NCI-H2029 treated with DMSO at 0.1 percent for 48 hours (cell line): Measurements from ENCODE around the gene HDAC4.

ENCODE experiments used
- DNase-seq: peaks from one replicate; lab custom pipeline; 2025; lab: John Stamatoyannopoulos, UW

The HDAC4 gene

DNA sequence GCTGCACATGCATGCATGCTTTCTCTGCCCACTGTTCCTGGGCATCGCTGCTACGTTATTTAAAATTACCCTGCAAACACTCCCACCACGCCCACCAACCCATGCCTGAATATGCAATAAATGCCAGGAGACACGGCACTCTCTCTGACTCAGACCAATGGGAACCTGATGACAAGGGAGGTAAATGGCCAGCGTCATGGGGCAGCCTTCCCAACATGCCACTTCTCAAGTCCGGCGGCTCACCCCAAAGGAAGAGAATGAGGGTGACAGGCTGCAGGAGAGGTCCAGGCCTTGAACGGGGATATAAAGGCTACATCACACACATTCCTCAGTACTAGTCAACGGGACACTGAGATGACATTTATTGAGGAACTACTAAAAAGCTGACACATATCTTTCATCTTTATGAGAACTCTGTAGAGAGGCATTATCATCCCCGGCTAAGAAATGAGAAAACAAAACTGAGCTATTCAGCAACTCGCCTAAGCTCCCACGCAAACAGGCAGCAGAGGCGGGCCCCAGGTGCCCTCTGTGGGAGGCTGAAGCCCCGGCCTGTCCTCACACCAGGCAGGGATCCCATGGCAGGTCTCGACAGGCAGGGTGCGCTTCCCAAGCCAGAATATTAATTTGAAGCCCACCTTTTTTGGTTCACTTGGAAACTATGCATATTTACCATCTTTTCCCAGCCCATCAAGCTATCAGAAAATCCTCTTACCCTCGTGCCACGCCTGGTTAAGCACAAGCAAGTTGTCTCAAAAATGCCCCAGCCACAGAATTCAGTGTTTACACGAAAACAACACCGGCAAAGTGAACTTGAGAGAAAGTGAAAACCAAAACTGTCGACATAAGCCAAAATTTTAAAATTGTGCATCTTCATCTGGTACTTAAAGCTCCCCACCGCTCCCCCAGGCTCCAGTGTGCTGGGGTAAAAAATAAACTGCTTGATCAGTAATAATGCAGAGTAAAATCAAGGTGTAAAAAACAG lies 166.3 kb downstream of the HDAC4 start:
- no peak for DNase-seq

DNA sequence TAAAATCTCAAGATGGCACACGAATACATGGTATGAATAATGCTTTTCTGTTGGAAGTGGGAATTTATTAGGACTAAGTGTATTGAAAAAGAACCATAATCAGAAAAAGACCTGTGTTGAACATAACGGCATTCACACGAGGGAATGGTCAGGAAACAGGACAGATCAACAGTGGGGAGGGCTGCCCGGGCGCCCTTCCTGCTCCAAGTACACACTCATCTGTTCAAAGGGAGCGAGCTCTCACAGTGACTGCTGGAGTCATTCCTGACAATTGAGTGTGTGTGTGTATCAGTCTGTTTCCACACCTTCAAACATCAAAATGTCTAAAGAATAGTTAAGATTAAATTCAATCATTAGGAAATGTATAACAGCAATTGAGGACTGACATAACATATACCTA lies 167.2 kb downstream of the HDAC4 start:
- no peak for DNase-seq

GRCh38 chr2:239232195-239232578 lies 168.6 kb downstream of the HDAC4 start:
- DNase-seq, result no peak

- DNase-seq, result no peak
Observed at GRCh38 chr2:239231231-239232194, 169.3 kb downstream of the HDAC4 start.

- no peak for DNase-seq
Observed at GRCh38 chr2:239230318-239231052, 170.3 kb downstream of the HDAC4 start.

GRCh38 chr2:239229545-239230279 lies 171.1 kb downstream of the HDAC4 start:
- no peak for DNase-seq

GRCh38 chr2:239227661-239228371 lies 173.0 kb downstream of the HDAC4 start:
- no peak for DNase-seq

DNA sequence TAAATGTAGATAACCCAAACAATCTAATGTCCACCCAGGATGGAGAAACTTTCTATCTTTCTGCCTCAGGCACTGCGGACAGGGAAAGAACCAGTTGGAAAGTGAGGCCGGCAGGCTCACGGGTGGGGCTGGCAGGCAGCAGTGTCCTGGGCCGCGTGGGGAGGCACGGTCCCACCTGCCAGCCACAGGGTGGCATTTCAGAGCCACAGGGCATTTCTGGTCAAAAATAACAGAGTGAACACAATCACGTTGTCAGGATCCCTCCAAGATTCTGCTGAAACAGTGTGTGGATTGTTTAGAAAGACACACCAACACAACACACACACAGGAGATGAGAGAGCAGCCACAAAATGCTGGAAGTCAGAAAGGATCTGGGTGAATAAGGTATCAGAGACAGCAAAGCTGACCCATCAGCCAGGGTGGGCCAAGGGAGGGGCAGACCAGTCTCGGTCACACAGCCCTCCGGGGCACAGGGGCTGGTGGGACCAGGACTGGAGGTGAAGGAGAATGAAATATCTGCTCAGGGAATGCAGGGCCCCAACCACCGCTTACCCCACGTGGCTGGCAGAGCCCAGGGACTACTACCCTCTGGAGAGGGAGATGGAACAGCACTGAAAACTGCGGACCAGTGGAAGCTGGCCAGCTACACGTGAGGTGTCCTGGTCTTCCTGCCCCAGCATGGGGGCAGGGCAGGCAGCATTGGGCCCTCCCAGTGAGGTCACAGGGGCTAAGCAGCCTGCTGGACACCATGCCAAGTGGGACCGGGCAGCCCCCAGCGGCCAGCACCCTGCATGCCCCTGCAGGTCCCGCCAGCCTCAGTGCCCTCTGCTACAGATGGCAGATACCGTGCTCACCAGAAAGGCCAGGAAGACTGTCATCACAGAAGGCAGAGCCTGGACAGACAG lies 173.9 kb downstream of the HDAC4 start:
- no peak for DNase-seq

GRCh38 chr2:239225871-239226561 lies 174.8 kb downstream of the HDAC4 start:
- no peak for DNase-seq

DNA sequence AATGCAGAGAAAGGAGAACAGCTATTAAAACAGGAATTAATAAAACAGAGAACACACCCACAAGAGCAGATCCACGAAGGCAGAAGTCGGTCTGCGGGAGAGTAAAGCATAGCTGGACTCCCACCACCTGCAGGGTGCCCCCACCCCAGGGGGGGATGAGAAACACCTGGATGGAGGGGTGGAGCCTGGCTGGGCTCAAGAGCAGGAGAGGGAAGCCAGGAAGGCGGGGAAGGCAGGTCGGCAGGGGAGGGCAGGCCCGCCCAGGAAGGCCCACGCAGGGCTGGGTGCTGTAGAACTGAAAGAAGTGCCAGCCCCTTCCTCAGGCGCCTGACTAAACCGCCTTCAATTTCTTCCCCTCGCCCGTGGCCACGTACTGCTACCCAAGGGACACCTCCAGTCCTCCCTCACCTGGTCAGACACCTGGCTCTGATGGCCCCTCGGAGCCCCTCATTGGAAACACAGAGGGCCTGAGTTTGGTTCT lies 175.4 kb downstream of the HDAC4 start:
- no peak for DNase-seq

GRCh38 chr2:239224955-239225354 lies 175.9 kb downstream of the HDAC4 start:
- no peak for DNase-seq

DNA sequence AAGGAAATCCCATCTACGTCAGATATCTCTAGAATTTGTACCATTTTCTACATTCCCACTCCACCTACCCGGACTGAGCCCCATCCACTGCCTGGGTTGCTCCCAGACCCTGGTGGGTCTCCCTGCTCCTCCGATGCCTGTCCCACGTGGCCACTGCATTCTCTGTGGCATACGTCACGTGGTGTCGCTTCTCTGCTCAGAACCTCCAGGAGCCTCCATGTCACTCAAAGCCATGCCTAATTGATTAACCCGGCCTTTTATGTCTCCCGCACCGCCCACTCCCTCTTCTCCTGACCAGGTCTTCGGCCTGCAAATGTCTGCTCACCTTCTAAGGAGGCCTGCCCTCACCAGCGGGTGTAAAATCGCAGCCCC lies 176.6 kb downstream of the HDAC4 start:
- DNase-seq, result no peak

DNA sequence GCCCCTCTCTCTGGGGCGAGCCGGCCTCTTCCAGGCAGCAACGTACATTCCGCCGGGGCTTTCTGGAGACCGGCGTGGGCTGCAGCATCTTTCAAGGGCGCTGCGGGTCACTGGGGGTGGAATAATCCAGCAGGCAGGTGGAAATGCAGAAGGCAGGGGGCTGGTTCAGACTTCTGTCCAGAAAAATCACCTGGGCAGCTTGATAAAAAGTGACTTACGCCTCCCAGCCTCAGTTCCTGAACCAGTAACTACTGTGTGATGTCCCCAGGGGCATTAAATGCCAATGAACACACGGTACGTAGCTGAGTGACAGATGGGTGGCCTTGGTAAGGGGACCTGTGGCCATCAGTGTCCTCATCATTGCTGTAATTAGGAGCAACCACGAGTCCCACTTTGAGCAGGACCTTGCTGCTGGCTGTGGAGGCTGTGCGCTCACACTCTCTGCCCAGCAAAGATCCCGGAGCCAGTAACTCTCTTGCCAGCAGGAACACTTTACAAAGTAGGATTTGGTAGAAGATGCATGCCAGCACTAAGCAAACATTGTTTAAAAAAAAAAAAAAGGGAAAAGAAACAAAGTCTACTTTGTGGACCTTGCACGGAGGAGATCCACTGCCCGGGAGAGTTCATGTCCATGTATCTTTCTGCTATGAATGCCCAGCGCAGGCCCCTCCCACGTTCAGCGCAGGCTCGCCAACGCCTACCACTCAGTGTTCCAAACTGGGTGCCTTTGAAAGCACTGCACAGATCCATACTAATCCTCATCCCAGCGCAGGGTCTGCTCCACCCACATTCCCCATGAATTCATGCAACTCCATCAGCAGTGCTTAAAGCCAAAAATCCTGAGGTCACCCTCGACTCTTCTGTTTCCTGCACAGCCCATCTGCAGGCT lies 177.3 kb downstream of the HDAC4 start:
- DNase-seq, result no peak

DNA sequence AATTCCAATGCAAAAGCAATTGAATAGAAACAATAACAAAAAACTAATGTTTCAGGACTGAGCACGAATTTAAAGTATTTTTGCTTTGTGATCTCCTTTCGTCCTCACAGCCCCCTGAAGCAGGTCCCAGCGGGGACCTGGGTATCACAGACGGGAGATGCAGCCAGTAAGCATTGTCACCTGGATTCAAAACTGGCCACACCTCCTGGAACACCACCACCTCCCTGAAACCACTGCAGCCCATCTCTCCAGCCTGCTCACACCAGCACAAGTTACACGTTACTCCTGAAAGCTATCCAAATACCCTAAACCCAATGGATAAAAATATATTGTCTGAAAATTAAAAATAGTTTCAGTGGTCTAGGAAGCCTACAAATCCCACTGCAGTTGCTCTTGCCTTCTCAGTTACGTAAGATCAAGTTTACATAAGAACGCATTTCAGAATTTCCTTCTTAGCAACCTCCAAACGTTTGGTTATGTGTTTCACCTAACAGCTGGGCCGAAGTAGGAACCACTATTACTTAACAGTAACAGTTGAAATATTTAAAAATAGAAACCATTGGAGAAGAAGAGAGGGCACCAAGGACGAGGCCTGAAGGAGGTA lies 178.0 kb downstream of the HDAC4 start:
- DNase-seq, result no peak

DNA sequence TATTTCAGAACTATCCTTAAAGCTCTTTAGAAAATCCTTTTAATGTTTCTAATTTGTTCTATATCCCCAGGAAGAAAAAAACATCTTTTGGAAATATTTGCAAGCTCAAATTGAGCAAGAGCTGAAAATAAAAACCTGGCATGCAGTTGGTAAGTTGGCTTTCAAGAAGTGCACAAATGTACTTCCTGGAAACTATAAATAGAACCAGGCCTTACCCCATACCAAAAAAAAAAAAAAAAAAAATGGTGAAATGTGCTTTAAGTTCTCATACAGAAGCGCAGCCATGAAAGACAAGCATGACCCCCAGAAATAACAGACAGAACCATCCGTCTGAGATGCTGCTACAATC lies 178.5 kb downstream of the HDAC4 start:
- no peak for DNase-seq

GRCh38 chr2:239220981-239221396 lies 179.8 kb downstream of the HDAC4 start:
- DNase-seq, result no peak

GRCh38 chr2:239220341-239220740 lies 180.5 kb downstream of the HDAC4 start:
- no peak for DNase-seq
